Measurements from ENCODE around the gene PGBD1.
"Not testable (repeated sequence)": the region's sequence is repeated elsewhere in the genome, so short reads cannot be mapped to it uniquely, and the experiment has no call there.

Gene PGBD1

GRCh38 chr6:28267695-28268059 is 13.7 kb upstream of the PGBD1 start:
- DNase-seq (ENCODE audit: low spot score), result no peak

- peak; percentile 65 for DNase-seq (ENCODE audit: low spot score)
Measured at GRCh38 chr6:28269492-28269891, 11.9 kb upstream of the PGBD1 start.

GRCh38 chr6:28274888-28275287 is 6.5 kb upstream of the PGBD1 start:
- DNase-seq (ENCODE audit: low spot score), result no peak

- no peak for DNase-seq (ENCODE audit: low spot score)
Measured at GRCh38 chr6:28277746-28278145, 3.6 kb upstream of the PGBD1 start.

- no peak for DNase-seq (ENCODE audit: low spot score)
Measured at GRCh38 chr6:28280595-28281287, 631 bp upstream of the PGBD1 start.

- DNase-seq (ENCODE audit: low spot score), result no peak
Measured at GRCh38 chr6:28282926-28283325, 1.6 kb downstream of the PGBD1 start.

GRCh38 chr6:28291573-28291972 is 10.2 kb downstream of the PGBD1 start:
- DNase-seq (ENCODE audit: low spot score), result no peak

GRCh38 chr6:28295326-28295725 is 14.0 kb downstream of the PGBD1 start:
- DNase-seq (ENCODE audit: low spot score), result no peak

GRCh38 chr6:28296520-28297060 is 15.2 kb downstream of the PGBD1 start:
- DNase-seq (ENCODE audit: low spot score), result no peak

- no peak for DNase-seq (ENCODE audit: low spot score)
Measured at GRCh38 chr6:28303570-28303969, 22.2 kb downstream of the PGBD1 start.

- not testable (repeated sequence) for DNase-seq (ENCODE audit: low spot score)
Measured at GRCh38 chr6:28306363-28306762, 25.0 kb downstream of the PGBD1 start.

- no peak for DNase-seq (ENCODE audit: low spot score)
Measured at GRCh38 chr6:28311139-28311823, 29.9 kb downstream of the PGBD1 start.

- DNase-seq (ENCODE audit: low spot score), result no peak
Measured at GRCh38 chr6:28312939-28313338, 31.6 kb downstream of the PGBD1 start.

GRCh38 chr6:28315628-28316027 is 34.3 kb downstream of the PGBD1 start:
- DNase-seq (ENCODE audit: low spot score), result peak; percentile 12

GRCh38 chr6:28317866-28318265 is 36.5 kb downstream of the PGBD1 start:
- not testable (repeated sequence) for DNase-seq (ENCODE audit: low spot score)

GRCh38 chr6:28322661-28323060 is 41.3 kb downstream of the PGBD1 start:
- DNase-seq (ENCODE audit: low spot score), result no peak

- DNase-seq (ENCODE audit: low spot score), result no peak
Measured at GRCh38 chr6:28323813-28324424, 42.5 kb downstream of the PGBD1 start.

GRCh38 chr6:28326371-28326948 is 45.1 kb downstream of the PGBD1 start:
- no peak for DNase-seq (ENCODE audit: low spot score)

- no peak for DNase-seq (ENCODE audit: low spot score)
Measured at GRCh38 chr6:28330041-28330440, 48.7 kb downstream of the PGBD1 start.

- no peak for DNase-seq (ENCODE audit: low spot score)
Measured at GRCh38 chr6:28333047-28333446, 51.7 kb downstream of the PGBD1 start.

GRCh38 chr6:28333599-28334018 is 52.2 kb downstream of the PGBD1 start:
- DNase-seq (ENCODE audit: low spot score), result no peak

- DNase-seq (ENCODE audit: low spot score), result no peak
Measured at GRCh38 chr6:28334286-28335039, 53.1 kb downstream of the PGBD1 start.
